AG10803 (cell line): ENCODE results near the gene KCTD13.
"Not testable (repeated sequence)": the region's sequence is repeated elsewhere in the genome, so short reads cannot be mapped to it uniquely, and the experiment has no call there.

Experiments
- DNase-seq: peaks from one replicate; pipeline ENCODE4 v3.0.0; 2010; ENCODE audit warnings: low read depth
- H3K4me3 ChIP-seq: 2 replicates; pipeline ENCODE4 v1.5.1; 2011; ENCODE audit warnings: mild to moderate bottlenecking, low read length, control low read depth
- CTCF ChIP-seq: conservative IDR thresholded peaks from 2 replicates; pipeline ENCODE4 v1.5.1; 2011; ENCODE audit warnings: mild to moderate bottlenecking, low read length, control low read depth, inconsistent platforms

The KCTD13 gene

GRCh38 chr16:29940656-29941055 is 14.6 kb upstream of the KCTD13 start:
- no peak for DNase-seq
- no peak overlapping the region for H3K4me3 ChIP-seq
- no peak for TF ChIP-seq CTCF

GRCh38 chr16:29931750-29932149 is 5.7 kb upstream of the KCTD13 start:
- DNase-seq = not testable (repeated sequence)

GRCh38 chr16:29927070-29927905 is 1.3 kb upstream of the KCTD13 start:
- peak; percentile 66 for DNase-seq
- no peak for TF ChIP-seq CTCF
- H3K4me3 ChIP-seq = peak overlapping the region; percentile 95

More at GRCh38 chr16:29931750-29932149, 5.7 kb upstream of the KCTD13 start:
- not testable (repeated sequence) for H3K4me3 ChIP-seq

- TF ChIP-seq CTCF = no peak
- DNase-seq = peak; percentile 34
- peak overlapping the region; percentile 95 for H3K4me3 ChIP-seq
Measured at GRCh38 chr16:29926711-29927052, 656 bp upstream of the KCTD13 start.

- no peak for TF ChIP-seq CTCF
- H3K4me3 ChIP-seq = peak overlapping the region; percentile 95
- no peak for DNase-seq
Measured at GRCh38 chr16:29925105-29925756, 795 bp downstream of the KCTD13 start.

- no peak for TF ChIP-seq CTCF
- no peak for DNase-seq
- no peak overlapping the region for H3K4me3 ChIP-seq
Measured at GRCh38 chr16:29922986-29923501, 3.0 kb downstream of the KCTD13 start.

- no peak for TF ChIP-seq CTCF
- no peak overlapping the region for H3K4me3 ChIP-seq
- DNase-seq = no peak
Measured at GRCh38 chr16:29922326-29922725, 3.7 kb downstream of the KCTD13 start.
